Esophagus (tissue), 2 donors: ENCODE results near the gene SHB. TPM values are rescaled to one million over a fixed set of nuclear protein-coding genes. Genes with fewer than 3 reads are reported as not detected.

ENCODE experiments used
- H3K27ac ChIP-seq, 2 donors: one replicate each; pipeline ENCODE4 v1.5.1; 2013; ENCODE audit warnings: low read depth in 2 of 2, mild to moderate bottlenecking in 2 of 2, inconsistent platforms in 1 of 2, low read length in 1 of 2, moderate library complexity in 1 of 2
- H3K27me3 ChIP-seq, 2 donors: one replicate each; pipeline ENCODE4 v1.6.1; 2013; ENCODE audit warnings: low read length in 2 of 2, control low read depth in 1 of 2, mild to moderate bottlenecking in 1 of 2; ENCODE audit not compliant: insufficient read depth in 2 of 2, control insufficient read depth in 1 of 2
- H3K36me3 ChIP-seq, 2 donors: one replicate each; pipeline ENCODE4 v1.6.1; 2013; ENCODE audit warnings: low read length in 1 of 2; ENCODE audit not compliant: control insufficient read depth in 2 of 2, insufficient read depth in 2 of 2
- H3K4me1 ChIP-seq, 2 donors: one replicate each; pipeline ENCODE4 v1.6.1; 2013; ENCODE audit warnings: low read length in 1 of 2; ENCODE audit not compliant: control insufficient read depth in 2 of 2, insufficient read depth in 2 of 2
- H3K4me3 ChIP-seq, 2 donors: one replicate each; pipeline ENCODE4 v1.5.1; 2013; ENCODE audit warnings: low read length in 2 of 2, mild to moderate bottlenecking in 2 of 2, low read depth in 1 of 2, moderate library complexity in 1 of 2
- H3K9me3 ChIP-seq, 2 donors: one replicate each; pipeline ENCODE4 v1.6.1; 2013; ENCODE audit warnings: mild to moderate bottlenecking in 2 of 2, low read depth in 1 of 2, low read length in 1 of 2, moderate library complexity in 1 of 2; ENCODE audit not compliant: control insufficient read depth in 2 of 2, insufficient read depth in 1 of 2
- WGBS, 2 donors: extraction: QIAGEN DNeasy Blood & Tissue Kit; methylation state at CpG; one replicate each; pipeline ENCODE4 v1.1.7; 2013; 5-methylcytosine and 5-hydroxymethylcytosine counted together
- polyA plus RNA-seq, 2 donors: library from polyadenylated mRNA; stranded (reverse); fragments of 200-250 nt; gene quantifications; one replicate each; pipeline ENCODE4 v1.2.3, GENCODE V29; 2013
- donor health status: healthy with polysubstance abuse.
- donor health status: Bipolar disorder and iron deficiency.

SHB gene
- polyA plus RNA-seq, 2 donors = 14.7 to 15.7 TPM

GRCh38 chr9:37947471-37947870, 121.6 kb downstream of the SHB start:
- Histone ChIP-seq H3K9me3 (no peaks in the 10 kb centered on the region), H3K27me3 (no peaks in the 10 kb centered on the region), H3K4me1 (peaks cover 13 to 29% of the 10 kb centered on the region in 2 donors), H3K36me3 (peaks cover 14 to 50% of the 10 kb centered on the region in 2 donors), H3K4me3 (no peak overlapping the region), H3K27ac (no peak overlapping the region)
- WGBS, 2 donors = 82 to 84% methylated on average over 7 of the region's 7 CpGs

- peaks cover 14 to 52% of the 10 kb centered on the region in 2 donors for H3K36me3 ChIP-seq
- no peak overlapping the region for H3K4me3 ChIP-seq
- H3K27me3 ChIP-seq = no peaks in the 10 kb centered on the region
- peaks cover 13 to 30% of the 10 kb centered on the region in 2 donors for H3K4me1 ChIP-seq
- H3K9me3 ChIP-seq = no peaks in the 10 kb centered on the region
- WGBS, 2 donors = 91 to 94% methylated on average over 7 of the region's 7 CpGs
- H3K27ac ChIP-seq = no peak overlapping the region
Observed at GRCh38 chr9:37946971-37947370, 122.1 kb downstream of the SHB start.

GRCh38 chr9:37946041-37946440, 123.0 kb downstream of the SHB start:
- peaks cover 13 to 30% of the 10 kb centered on the region in 2 donors for H3K4me1 ChIP-seq
- H3K27ac ChIP-seq = no peak overlapping the region
- peaks cover 9 to 49% of the 10 kb centered on the region in 2 donors for H3K36me3 ChIP-seq
- WGBS, 2 donors = 87 to 92% methylated on average over 8 of the region's 8 CpGs
- no peak overlapping the region for H3K4me3 ChIP-seq
- H3K27me3 ChIP-seq = no peaks in the 10 kb centered on the region
- H3K9me3 ChIP-seq = no peaks in the 10 kb centered on the region

GRCh38 chr9:37944671-37945481, 124.2 kb downstream of the SHB start:
- WGBS, 2 donors = 72 to 85% methylated on average over 9 of the region's 9 CpGs
- Histone ChIP-seq H3K4me3 (no peak overlapping the region), H3K9me3 (no peaks in the 10 kb centered on the region), H3K27me3 (no peaks in the 10 kb centered on the region), H3K36me3 (peaks cover 9 to 45% of the 10 kb centered on the region in 2 donors), H3K27ac (no peak overlapping the region), H3K4me1 (peaks cover 13 to 30% of the 10 kb centered on the region in 2 donors)

- H3K4me3 ChIP-seq = no peak overlapping the region
- H3K27me3 ChIP-seq = no peaks in the 10 kb centered on the region
- H3K36me3 ChIP-seq = peaks cover 9 to 47% of the 10 kb centered on the region in 2 donors
- H3K27ac ChIP-seq = peak overlapping the region in 1 of 2 donors; percentile 45
- 62 to 63% methylated on average over 7 of the region's 7 CpGs for WGBS, 2 donors
- no peaks in the 10 kb centered on the region for H3K9me3 ChIP-seq
- H3K4me1 ChIP-seq = peaks cover 13 to 30% of the 10 kb centered on the region in 2 donors
Observed at GRCh38 chr9:37944266-37944650, 124.8 kb downstream of the SHB start.

- Histone ChIP-seq H3K4me3 (no peak overlapping the region), H3K27me3 (no peaks in the 10 kb centered on the region), H3K27ac (peak overlapping the region; percentile 26 to 45), H3K4me1 (peaks cover 13 to 28% of the 10 kb centered on the region in 2 donors), H3K36me3 (peaks cover 9 to 46% of the 10 kb centered on the region in 2 donors), H3K9me3 (no peaks in the 10 kb centered on the region)
- 37 to 44% methylated on average over 12 of the region's 12 CpGs for WGBS, 2 donors
Observed at GRCh38 chr9:37943345-37944265, 125.4 kb downstream of the SHB start.

- Histone ChIP-seq H3K4me1 (peaks cover 13 to 27% of the 10 kb centered on the region in 2 donors), H3K4me3 (no peak overlapping the region), H3K27me3 (no peaks in the 10 kb centered on the region), H3K27ac (peak overlapping the region; percentile 5 to 26), H3K9me3 (no peaks in the 10 kb centered on the region), H3K36me3 (peaks cover 9 to 40% of the 10 kb centered on the region in 2 donors)
- 56 to 64% methylated on average over 12 of the region's 12 CpGs for WGBS, 2 donors
Observed at GRCh38 chr9:37942621-37943344, 126.2 kb downstream of the SHB start.

- Histone ChIP-seq H3K4me3 (no peak overlapping the region), H3K36me3 (peaks cover 1 to 27% of the 10 kb centered on the region in 2 donors), H3K9me3 (no peaks in the 10 kb centered on the region), H3K4me1 (peaks cover 13 to 22% of the 10 kb centered on the region in 2 donors), H3K27me3 (no peaks in the 10 kb centered on the region), H3K27ac (no peak overlapping the region)
- WGBS, 2 donors = 97% methylated on average over 2 of the region's 2 CpGs
Observed at GRCh38 chr9:37941253-37941652, 127.8 kb downstream of the SHB start.

- WGBS, 2 donors = 87 to 89% methylated on average over 6 of the region's 6 CpGs
- Histone ChIP-seq H3K4me3 (no peak overlapping the region), H3K4me1 (peaks cover 13 to 17% of the 10 kb centered on the region in 2 donors), H3K9me3 (no peaks in the 10 kb centered on the region), H3K36me3 (peaks cover 0 to 12% of the 10 kb centered on the region in 2 donors), H3K27me3 (no peaks in the 10 kb centered on the region), H3K27ac (no peak overlapping the region)
Observed at GRCh38 chr9:37939575-37940095, 129.4 kb downstream of the SHB start.
